Hematopoietic multipotent progenitor cell treated with erythropoietin and hydrocortisone succinate and interleukin-3 and kit ligand, for 8 days (in vitro differentiated cells): ENCODE results near the gene PRKAG2.
"Not testable (repeated sequence)": the region's sequence is repeated elsewhere in the genome, so short reads cannot be mapped to it uniquely, and the experiment has no call there.

ENCODE experiments used
- DNase-seq: peaks from one replicate; pipeline ENCODE4 v3.0.0-alpha.2; 2015

Gene PRKAG2

GRCh38 chr7:151797667-151798307 is 79.1 kb downstream of the PRKAG2 start:
- DNase-seq: not testable (repeated sequence)

DNA sequence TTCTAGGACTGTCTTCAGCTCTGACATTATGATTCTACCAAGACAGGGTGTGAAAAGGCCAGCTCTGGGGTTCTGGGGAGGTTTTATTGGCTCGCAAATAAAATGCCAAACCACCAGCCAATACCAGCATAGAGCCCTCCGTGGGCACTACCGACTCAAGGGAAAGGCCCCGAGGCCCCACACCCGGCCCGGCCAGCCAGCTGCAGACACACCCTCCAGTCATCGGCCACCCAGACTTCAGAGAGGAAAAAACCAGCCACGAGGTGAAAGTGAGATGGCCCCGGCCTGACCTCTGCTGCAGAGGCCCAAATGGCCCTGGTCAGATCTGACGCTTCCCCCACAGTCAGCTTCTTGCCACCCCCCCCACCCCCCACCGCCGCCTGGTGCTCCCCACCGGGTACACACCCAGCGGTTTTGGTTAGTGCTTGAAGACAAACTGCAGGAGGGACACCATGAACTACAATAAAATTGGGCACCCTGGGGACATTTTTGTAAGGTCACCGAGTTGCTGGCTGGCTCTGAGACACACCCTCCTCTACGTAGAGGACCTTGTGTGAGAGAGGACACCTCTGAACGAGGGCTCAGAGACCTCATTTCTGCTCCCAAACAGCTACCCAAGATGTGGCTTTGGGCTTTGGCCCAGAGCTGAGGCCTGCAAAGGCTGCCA is 79.9 kb downstream of the PRKAG2 start:
- no peak for DNase-seq

- no peak for DNase-seq
These were observed 80.6 kb downstream of the PRKAG2 start for GRCh38 chr7:151796091-151796870.

- DNase-seq: no peak
These were observed 81.6 kb downstream of the PRKAG2 start for GRCh38 chr7:151795168-151795811.

DNA sequence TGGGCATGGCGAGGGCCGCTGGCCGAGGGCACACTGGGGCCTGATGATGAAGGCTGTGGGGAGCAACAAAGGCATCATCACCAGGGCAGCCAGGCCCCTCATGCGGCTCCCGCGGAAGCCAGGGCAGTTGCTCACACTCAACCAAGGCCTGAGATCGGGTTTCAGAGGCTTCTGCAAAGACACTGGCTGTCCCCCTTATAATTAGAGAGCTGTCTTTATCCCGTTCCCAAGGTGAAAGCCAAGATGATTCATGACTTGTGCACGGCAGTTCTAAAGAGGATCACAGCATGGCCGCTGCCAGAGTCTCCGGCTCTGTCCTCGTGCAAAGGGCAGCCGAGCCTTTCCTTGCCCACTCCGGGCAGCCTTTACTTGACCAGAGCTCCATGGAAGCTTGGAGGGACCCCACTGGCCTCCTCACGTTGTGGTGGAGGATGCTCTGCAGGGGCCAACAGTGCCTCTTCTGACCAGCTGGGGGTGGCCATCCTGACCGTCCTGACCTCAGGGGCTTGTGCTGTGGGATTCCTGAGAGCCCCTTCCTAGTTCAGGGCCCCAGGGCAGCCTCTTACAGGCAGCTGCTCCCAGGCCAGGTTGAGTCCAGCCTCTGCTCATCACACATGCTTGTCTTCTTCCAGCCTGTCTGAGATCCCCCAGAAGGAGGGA is 82.3 kb downstream of the PRKAG2 start:
- DNase-seq: no peak

DNA sequence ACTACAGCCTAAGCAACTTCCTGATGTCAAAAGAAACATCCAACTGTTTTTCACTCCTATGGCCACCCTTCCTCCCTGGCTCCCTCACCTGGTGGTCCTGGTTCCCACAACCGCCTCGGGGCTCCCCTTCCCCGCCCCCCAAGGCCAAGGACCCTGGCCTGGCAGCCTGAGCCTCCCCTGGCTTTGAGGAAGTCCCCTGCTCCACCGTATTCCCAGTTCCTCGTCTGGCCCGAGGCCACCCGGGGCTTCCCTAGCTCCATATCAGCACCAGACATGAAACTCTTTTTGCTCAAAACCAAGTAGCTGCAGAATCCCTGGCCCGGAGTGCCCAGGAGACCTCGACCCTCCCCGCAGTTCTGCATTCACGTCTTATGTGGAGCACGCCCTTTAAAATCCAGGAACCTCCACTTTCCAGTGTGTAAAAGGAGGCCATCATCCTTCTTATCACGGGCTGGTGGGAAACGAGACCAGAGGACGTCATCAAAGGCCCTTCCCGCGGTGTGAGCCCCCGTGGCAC is 82.9 kb downstream of the PRKAG2 start:
- DNase-seq: no peak

GRCh38 chr7:151793531-151793951 is 83.4 kb downstream of the PRKAG2 start:
- DNase-seq: no peak

DNA sequence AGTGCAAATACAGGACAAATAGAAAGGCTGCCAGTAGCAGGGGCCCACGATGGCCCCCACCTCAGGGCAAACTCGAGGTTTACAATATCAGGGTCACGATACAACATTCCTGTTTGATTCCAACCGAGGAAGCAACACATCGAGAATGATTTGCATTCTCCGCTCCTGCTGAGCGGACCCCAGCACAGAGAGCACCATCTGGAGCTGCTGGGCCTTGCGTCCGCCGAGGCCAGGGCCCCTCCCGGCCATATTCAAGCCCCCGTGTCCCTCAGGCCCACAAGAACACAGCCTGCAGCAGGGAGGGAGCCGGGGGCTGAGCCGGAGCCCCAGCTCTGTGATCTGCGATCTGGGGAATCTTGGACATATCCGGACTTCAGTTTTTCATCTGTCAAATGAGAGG is 84.3 kb downstream of the PRKAG2 start:
- DNase-seq: no peak

GRCh38 chr7:151792086-151792485 is 84.8 kb downstream of the PRKAG2 start:
- no peak for DNase-seq

- no peak for DNase-seq
These were observed 85.9 kb downstream of the PRKAG2 start for GRCh38 chr7:151790830-151791620.

DNA sequence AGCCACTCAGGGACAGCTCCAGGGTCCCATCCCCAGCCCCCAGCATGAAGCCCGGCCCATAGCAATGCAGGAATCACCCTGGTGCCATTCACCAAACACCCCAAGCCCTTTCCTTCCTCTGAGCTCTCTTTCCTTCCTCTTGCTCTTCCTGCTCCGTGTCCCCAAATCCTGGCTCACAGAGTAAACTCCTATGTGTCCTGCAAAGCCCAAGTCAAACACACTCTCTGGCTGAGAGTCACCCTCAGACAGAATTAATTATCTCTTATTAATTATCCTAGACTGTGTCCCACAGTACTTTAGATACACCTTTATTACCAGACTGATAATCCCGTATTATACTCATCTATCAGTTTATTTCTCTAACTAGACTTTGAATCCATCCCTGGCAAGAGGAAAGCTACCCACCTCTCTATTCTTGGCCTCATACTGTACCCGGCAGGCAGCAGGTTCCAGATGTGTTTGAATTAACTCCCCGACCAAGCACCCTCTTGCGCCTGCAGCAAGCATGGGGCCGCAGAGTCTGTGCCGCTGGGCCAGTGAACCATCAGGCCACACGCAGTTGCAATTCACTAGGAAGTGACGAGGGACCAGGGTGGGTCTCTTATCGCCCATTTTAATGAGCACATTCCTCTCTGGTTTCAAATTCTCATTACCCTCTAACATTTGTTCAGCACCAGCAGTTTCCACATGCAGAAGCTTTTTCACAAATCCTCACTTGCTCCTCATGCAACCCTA is 86.7 kb downstream of the PRKAG2 start:
- DNase-seq: no peak

DNA sequence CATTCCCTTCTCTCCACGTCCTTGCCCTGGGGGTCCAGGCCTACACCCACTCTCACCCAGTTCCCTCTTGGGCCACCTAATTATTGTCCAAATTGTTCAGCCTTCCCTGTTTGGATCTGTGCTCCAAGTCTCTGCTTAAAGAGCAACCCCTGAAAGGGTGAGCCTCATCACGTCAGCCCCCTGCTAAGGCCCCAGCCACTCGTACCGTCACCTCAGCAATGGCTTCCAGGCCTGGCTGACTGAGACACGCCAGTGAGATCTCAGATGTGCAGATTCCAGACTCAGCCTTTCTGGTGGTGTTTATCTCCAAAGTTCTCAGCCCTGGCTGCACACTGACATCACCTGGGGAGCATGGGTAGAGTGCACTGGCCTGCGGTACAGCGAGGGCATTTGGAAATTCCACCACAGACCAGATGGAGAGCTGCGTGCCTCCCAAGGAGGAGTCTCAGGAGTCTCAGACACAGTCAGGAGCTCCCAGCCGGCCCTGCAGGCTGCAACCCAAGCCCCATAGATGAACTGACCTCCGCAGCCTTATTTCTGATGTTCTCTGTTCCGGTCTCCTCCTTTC is 87.5 kb downstream of the PRKAG2 start:
- no peak for DNase-seq

DNA sequence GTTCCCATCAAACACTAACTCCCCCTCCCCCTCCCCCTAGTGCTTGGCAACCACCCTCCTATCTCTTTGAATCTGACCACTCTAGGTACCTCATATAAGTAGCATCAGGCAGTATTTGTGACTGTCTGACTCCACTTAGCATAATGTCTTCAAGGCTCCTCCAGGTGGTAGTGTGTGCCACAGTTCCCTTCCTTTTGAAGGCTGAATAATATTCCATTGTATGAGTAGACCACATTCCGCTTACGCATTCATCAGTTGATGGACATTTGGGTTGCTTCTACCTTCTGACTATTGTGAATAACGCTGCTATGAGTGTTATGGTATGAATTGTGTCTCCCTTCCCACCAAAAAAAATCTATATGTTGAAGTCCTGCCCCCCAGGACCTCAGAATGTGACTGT is 89.6 kb downstream of the PRKAG2 start:
- no peak for DNase-seq

DNA sequence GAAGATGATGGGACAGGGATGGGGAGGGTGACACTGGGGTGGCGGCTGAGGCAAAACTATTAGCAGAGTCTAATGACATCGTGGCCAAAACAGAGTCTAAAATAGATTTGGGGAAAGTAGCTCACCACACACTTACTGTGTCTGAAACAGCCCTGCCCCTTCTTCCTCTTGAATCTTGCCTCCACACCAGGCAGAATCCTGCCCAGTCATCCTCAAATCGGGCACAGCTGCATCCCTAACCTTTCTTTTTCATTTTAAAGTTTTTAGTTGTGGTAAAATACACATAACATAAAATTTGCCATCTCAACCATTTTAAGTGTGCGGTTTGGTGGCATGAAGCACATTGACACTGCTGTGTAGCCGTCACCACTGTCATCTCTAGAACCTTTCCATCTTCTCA is 90.0 kb downstream of the PRKAG2 start:
- DNase-seq: no peak

DNA sequence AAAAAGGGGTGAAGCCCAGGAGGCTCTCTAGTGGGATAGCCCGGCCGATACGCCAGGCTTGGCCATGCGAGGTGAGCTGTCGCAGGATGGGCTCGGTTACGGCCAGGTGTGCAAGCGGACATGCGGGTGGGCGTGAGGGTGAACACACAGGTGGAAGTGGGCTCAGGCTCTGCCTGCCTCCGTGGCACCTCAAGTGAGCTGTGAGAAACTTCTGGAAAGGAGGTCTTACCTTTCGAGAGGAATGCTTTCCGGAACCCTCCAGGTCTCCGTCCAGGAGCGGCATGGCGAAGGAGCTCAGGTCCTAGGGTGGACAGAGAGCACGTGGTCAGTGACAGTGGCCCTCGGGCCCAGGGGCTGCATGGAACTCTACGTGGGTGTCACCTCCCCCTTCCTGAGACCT is 90.7 kb downstream of the PRKAG2 start:
- DNase-seq: no peak

DNA sequence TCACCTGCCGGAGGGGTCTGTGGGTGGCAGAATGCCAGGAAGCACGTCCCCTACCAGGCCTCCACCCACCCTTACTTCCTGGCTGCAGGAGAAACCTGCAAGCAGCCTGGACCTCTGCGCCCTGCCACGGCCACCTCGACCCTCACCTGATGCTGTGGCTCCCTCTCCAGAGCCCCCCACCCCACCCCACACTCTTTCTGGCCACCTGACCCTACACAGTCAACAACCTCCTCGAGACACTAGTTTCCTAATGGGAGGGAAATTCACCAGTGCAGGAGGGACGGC is 91.3 kb downstream of the PRKAG2 start:
- DNase-seq: no peak

- no peak for DNase-seq
These were observed 91.8 kb downstream of the PRKAG2 start for GRCh38 chr7:151784853-151785680.

DNA sequence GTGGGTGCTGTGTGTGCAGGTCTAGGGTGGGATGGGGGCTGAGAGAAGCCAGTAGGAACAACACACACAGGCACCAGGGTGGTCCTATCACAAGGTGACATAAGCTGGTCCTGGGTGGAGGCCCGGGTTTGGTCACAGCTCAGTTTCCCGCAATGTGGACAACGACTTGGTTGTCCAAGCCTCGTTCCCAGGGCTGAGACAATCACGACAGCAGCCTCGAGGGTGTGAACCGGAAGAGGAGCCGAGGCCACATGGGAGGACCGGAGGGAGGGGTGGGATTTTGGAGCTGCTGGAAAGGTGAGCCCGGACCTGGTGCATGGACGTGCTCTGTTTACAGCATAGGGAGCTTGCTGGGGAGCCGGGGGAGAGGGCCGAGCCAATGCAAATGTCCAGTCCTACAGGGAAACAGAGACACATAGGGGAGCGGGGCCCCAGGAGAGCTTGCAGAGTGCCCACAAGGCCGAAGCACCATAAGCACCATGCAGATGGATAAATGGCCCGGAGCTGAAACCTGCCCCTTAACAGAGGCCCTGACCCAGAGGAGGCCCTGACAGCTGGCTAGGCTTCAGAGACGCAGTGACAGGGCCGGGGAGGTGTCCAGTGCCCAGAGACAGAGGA is 92.8 kb downstream of the PRKAG2 start:
- no peak for DNase-seq

DNA sequence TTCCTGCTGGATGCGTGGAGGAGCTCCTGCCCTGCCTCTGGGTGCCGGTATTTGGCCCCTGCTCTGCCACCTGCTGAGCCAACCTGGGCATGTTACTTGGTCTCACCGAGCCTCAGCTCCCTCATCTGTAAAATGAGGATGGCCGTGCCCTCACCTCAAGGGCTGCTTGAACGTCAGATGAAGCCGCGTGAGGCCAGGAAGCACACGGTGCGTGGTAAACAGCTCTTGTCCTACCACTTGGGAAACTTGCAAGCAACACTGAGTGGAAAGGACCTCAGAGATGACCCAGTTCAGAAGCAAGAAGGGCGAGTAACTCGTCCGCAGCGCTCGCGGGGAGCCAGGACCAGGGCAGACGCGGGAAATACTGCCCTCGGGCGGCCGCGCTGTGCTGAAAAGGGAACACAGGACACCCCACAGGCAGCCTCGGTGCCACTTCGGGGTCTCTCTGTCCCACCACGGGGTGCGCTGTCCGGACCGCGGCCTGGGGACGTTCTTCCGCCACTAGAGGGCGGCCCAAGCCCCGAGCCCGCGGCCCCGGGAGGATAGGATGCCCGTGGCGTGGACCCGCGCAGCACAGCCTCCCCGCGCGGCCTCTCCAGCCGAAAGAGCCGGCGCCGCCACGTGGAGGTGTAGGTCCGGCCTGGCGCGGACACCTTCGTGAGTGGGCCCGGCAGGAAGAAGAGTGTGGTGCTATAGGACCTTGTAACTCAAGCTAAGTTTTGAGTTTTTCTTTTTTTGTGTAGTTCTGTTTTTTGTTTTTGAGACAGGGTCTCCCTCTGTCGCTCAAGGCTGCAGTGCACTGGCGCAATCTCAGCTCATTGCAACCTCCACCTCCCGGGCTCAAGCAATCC is 94.1 kb downstream of the PRKAG2 start:
- DNase-seq: peak; percentile 71
